GM19025 (cell line): ENCODE measurements around the gene RAB17.
"Not testable (repeated sequence)": the region's sequence is repeated elsewhere in the genome, so short reads cannot be mapped to it uniquely, and the experiment has no call there.

Experiments
- ATAC-seq: cut with Tn5 transposase; IDR thresholded peaks from one replicate; pipeline ENCODE4 v1.9.1; 2021; ENCODE audit warnings: mild to moderate bottlenecking, low read depth, moderate library complexity; ENCODE audit not compliant: unreplicated experiment

Gene RAB17

GRCh38 chr2:237625216-237625705 is 34.7 kb upstream of the RAB17 start:
- no peak for ATAC-seq

- ATAC-seq: no peak
Measured at GRCh38 chr2:237624565-237624964, 34.0 kb upstream of the RAB17 start.

- ATAC-seq: no peak
Measured at GRCh38 chr2:237623428-237624403, 33.2 kb upstream of the RAB17 start.

- ATAC-seq: no peak
Measured at GRCh38 chr2:237618449-237618848, 27.9 kb upstream of the RAB17 start.

GRCh38 chr2:237617587-237617982 is 27.1 kb upstream of the RAB17 start:
- ATAC-seq: no peak

GRCh38 chr2:237616734-237617586 is 26.4 kb upstream of the RAB17 start:
- ATAC-seq: no peak

GRCh38 chr2:237616373-237616733 is 25.8 kb upstream of the RAB17 start:
- ATAC-seq: no peak

- ATAC-seq: no peak
Measured at GRCh38 chr2:237615631-237616249, 25.2 kb upstream of the RAB17 start.

- ATAC-seq: no peak
Measured at GRCh38 chr2:237614151-237614720, 23.7 kb upstream of the RAB17 start.

GRCh38 chr2:237613679-237614078 is 23.1 kb upstream of the RAB17 start:
- no peak for ATAC-seq

- no peak for ATAC-seq
Measured at GRCh38 chr2:237612527-237613357, 22.2 kb upstream of the RAB17 start.

GRCh38 chr2:237606522-237606921 is 16.0 kb upstream of the RAB17 start:
- ATAC-seq: not testable (repeated sequence)

GRCh38 chr2:237604960-237605359 is 14.4 kb upstream of the RAB17 start:
- no peak for ATAC-seq

- no peak for ATAC-seq
Measured at GRCh38 chr2:237604391-237604790, 13.9 kb upstream of the RAB17 start.

GRCh38 chr2:237603718-237604362 is 13.3 kb upstream of the RAB17 start:
- no peak for ATAC-seq

GRCh38 chr2:237603049-237603717 is 12.6 kb upstream of the RAB17 start:
- no peak for ATAC-seq

GRCh38 chr2:237602409-237602808 is 11.9 kb upstream of the RAB17 start:
- no peak for ATAC-seq

- ATAC-seq: no peak
Measured at GRCh38 chr2:237601453-237602116, 11.1 kb upstream of the RAB17 start.
